Chondrocyte (in vitro differentiated cells): ENCODE data around the gene SLC38A2. TPM values are rescaled to one million over a fixed set of nuclear protein-coding genes. Genes with fewer than 3 reads are reported as not detected.

Experiments
- DNase-seq: peaks from one replicate; pipeline ENCODE4 v3.0.0; 2021; ENCODE audit warnings: mixed read lengths, low spot score
- H3K27ac Mint-ChIP-seq: one replicate; pipeline ENCODE4 v1.8.0; 2021; ENCODE audit warnings: mild to moderate bottlenecking, moderate library complexity, mixed read lengths; ENCODE audit not compliant: unreplicated experiment
- H3K27me3 Mint-ChIP-seq: 2 replicates; pipeline ENCODE4 v1.8.0; 2021; ENCODE audit warnings: low read depth, mixed read lengths
- H3K36me3 Mint-ChIP-seq: 2 replicates; pipeline ENCODE4 v1.8.0; 2021; ENCODE audit warnings: low read depth, mixed read lengths
- H3K4me1 Mint-ChIP-seq: 2 replicates; pipeline ENCODE4 v1.8.0; 2021; ENCODE audit warnings: low read depth, mild to moderate bottlenecking, mixed read lengths
- H3K4me3 Mint-ChIP-seq: one replicate; pipeline ENCODE4 v1.8.0; 2021; ENCODE audit warnings: mild to moderate bottlenecking, moderate library complexity, mixed read lengths; ENCODE audit not compliant: unreplicated experiment
- H3K9me3 Mint-ChIP-seq: 2 replicates; pipeline ENCODE4 v1.8.0; 2021; ENCODE audit warnings: low read depth, mixed read lengths
- CTCF ChIP-seq: fragments of 200-600 bp; sonication (generic); IDR thresholded peaks from 2 replicates; pipeline ENCODE4 v1.5.0; 2021; ENCODE audit warnings: antibody characterized with exemption, mild to moderate bottlenecking, moderate library complexity
- total RNA-seq: library from RNA; stranded (reverse); gene quantifications from 3 replicates; pipeline ENCODE4 v1.2.1, GENCODE V29; 2021

The SLC38A2 gene
- total RNA-seq, 1 donor from 2014 or later: 596 TPM

DNA sequence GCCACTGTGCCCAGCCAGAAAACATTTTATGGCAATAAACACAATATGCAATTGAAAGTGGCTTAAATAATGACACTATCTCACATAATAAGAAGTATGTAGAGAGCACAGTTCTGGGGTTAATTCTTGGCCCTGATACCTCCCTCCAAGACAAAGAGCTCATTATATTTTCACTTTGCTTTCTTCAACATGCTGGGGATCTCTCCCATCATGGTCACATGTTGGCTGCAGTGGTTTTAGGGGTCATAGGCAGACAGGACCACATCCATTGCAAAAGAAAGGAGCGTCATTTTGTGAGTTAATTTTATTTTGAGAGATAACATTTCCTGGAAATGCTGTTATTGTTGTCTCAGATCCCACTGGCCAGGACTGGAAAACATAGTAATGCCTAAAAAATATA, 8.3 kb upstream of the SLC38A2 start:
- DNase-seq: no peak

GRCh38 chr12:46380022-46380796, 7.6 kb upstream of the SLC38A2 start:
- H3K27ac Mint-ChIP-seq: no peak overlapping the region
- no peaks in the 10 kb centered on the region for H3K27me3 Mint-ChIP-seq
- peaks cover 23% of the 10 kb centered on the region for H3K4me1 Mint-ChIP-seq
- H3K36me3 Mint-ChIP-seq: no peaks in the 10 kb centered on the region
- H3K4me3 Mint-ChIP-seq: no peak overlapping the region
- H3K9me3 Mint-ChIP-seq: peaks cover 3% of the 10 kb centered on the region
- DNase-seq: no peak
- no peak for TF ChIP-seq CTCF

More for the DNA sequence above, 8.3 kb upstream of the SLC38A2 start:
- H3K9me3 Mint-ChIP-seq: peaks cover 3% of the 10 kb centered on the region
- no peaks in the 10 kb centered on the region for H3K27me3 Mint-ChIP-seq
- TF ChIP-seq CTCF: no peak
- H3K4me1 Mint-ChIP-seq: peaks cover 30% of the 10 kb centered on the region
- no peaks in the 10 kb centered on the region for H3K36me3 Mint-ChIP-seq
- no peak overlapping the region for H3K27ac Mint-ChIP-seq
- H3K4me3 Mint-ChIP-seq: no peak overlapping the region

DNA sequence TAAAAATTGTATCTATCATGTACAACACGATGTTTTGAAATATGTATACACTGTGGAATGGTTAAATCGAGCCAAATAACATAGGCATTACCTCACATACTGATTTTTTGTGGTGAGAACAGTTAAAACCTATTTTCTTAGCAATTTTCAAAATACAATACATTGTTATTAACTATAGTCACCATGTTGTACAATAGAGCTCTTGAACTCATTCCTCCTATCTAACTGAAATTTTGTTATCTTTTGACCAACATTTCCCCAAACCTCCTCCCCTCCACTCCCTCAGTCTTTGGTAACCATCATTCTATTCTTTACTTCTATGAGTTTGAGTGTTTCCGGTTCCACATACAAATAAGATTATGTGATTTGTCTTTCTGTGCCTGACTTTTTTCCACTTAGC, 6.8 kb upstream of the SLC38A2 start:
- H3K27me3 Mint-ChIP-seq: no peaks in the 10 kb centered on the region
- H3K4me1 Mint-ChIP-seq: peaks cover 19% of the 10 kb centered on the region
- H3K36me3 Mint-ChIP-seq: no peaks in the 10 kb centered on the region

DNA sequence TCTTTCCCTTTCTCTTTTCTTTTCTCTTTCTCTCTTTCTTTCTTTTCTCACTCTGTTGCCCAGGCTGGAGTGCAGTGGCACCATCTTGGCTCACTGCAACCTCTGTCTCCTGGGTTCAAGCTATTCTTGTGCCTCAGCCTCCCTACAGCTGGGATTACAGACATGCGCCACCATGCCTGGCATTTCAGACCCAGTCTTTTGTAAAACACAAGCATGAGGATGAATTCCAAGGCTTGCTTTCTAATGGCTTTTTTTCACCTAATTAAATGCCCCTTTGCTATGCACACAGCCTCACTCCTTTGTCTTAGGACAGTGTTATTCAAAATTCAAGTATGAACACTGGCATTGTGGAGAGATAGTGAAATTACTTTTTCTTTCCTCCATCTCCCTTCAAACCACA, 6.0 kb upstream of the SLC38A2 start:
- Mint-ChIP-seq H3K9me3 (peaks cover 3% of the 10 kb centered on the region), H3K4me3 (no peak overlapping the region), H3K4me1 (peaks cover 24% of the 10 kb centered on the region), H3K27me3 (no peaks in the 10 kb centered on the region), H3K36me3 (no peaks in the 10 kb centered on the region), H3K27ac (no peak overlapping the region)
- no peak for DNase-seq
- no peak for TF ChIP-seq CTCF

More for the DNA sequence above, 6.8 kb upstream of the SLC38A2 start:
- peak overlapping the region; percentile 17 for H3K27ac Mint-ChIP-seq
- no peak for DNase-seq
- H3K4me3 Mint-ChIP-seq: no peak overlapping the region
- H3K9me3 Mint-ChIP-seq: peaks cover 3% of the 10 kb centered on the region
- TF ChIP-seq CTCF: no peak

- H3K4me3 Mint-ChIP-seq: no peak overlapping the region
- H3K9me3 Mint-ChIP-seq: peaks cover 3% of the 10 kb centered on the region
- no peak for TF ChIP-seq CTCF
- H3K4me1 Mint-ChIP-seq: peaks cover 24% of the 10 kb centered on the region
- no peak for DNase-seq
- H3K27ac Mint-ChIP-seq: no peak overlapping the region
- H3K27me3 Mint-ChIP-seq: no peaks in the 10 kb centered on the region
- no peaks in the 10 kb centered on the region for H3K36me3 Mint-ChIP-seq
These were observed 5.1 kb upstream of the SLC38A2 start for GRCh38 chr12:46377678-46378077.
